ENCODE results near the gene SIDT1.
"Not testable (repeated sequence)": the region's sequence is repeated elsewhere in the genome, so short reads cannot be mapped to it uniquely, and the experiment has no call there.

Gene SIDT1

GRCh38 chr3:113600418-113601182, 68.2 kb downstream of the SIDT1 start:
- no peak for ATAC-seq

- ATAC-seq: no peak
Measured at GRCh38 chr3:113601240-113601639, 68.9 kb downstream of the SIDT1 start.

GRCh38 chr3:113602256-113602655, 69.9 kb downstream of the SIDT1 start:
- ATAC-seq: no peak

GRCh38 chr3:113602836-113603235, 70.5 kb downstream of the SIDT1 start:
- ATAC-seq: no peak

GRCh38 chr3:113606539-113607218, 74.3 kb downstream of the SIDT1 start:
- peak; percentile 87 to 91 for ATAC-seq

GRCh38 chr3:113607219-113607596, 74.9 kb downstream of the SIDT1 start:
- ATAC-seq: peak in 1 of 2 donors; percentile 23

- no peak for ATAC-seq
Measured at GRCh38 chr3:113614402-113614801, 82.0 kb downstream of the SIDT1 start.

- ATAC-seq: no peak
Measured at GRCh38 chr3:113615976-113616375, 83.6 kb downstream of the SIDT1 start.

- no peak for ATAC-seq
Measured at GRCh38 chr3:113617726-113618125, 85.4 kb downstream of the SIDT1 start.

GRCh38 chr3:113620091-113620490, 87.7 kb downstream of the SIDT1 start:
- no peak for ATAC-seq

GRCh38 chr3:113623324-113623723, 91.0 kb downstream of the SIDT1 start:
- ATAC-seq: no peak

DNA sequence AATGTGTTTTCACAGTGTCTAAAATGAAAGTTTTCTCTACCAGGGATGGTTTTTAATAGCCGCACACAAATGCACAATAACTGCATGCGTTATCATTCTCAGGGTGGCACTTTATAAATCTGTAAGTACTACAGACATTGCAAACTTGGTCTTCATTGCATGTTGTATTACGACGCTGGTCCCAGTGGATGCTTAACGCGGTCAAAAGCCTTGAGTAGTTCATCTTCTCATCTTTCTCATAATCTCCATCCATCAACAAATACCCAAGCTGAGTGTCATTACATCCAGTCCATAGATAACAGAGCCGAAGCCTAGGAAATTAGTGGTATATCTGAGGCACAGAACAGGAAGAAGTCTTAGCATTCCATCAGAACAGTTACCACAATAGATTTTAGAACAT, 91.5 kb downstream of the SIDT1 start:
- no peak for ATAC-seq

- ATAC-seq: no peak
Measured at GRCh38 chr3:113625834-113626233, 93.5 kb downstream of the SIDT1 start.

DNA sequence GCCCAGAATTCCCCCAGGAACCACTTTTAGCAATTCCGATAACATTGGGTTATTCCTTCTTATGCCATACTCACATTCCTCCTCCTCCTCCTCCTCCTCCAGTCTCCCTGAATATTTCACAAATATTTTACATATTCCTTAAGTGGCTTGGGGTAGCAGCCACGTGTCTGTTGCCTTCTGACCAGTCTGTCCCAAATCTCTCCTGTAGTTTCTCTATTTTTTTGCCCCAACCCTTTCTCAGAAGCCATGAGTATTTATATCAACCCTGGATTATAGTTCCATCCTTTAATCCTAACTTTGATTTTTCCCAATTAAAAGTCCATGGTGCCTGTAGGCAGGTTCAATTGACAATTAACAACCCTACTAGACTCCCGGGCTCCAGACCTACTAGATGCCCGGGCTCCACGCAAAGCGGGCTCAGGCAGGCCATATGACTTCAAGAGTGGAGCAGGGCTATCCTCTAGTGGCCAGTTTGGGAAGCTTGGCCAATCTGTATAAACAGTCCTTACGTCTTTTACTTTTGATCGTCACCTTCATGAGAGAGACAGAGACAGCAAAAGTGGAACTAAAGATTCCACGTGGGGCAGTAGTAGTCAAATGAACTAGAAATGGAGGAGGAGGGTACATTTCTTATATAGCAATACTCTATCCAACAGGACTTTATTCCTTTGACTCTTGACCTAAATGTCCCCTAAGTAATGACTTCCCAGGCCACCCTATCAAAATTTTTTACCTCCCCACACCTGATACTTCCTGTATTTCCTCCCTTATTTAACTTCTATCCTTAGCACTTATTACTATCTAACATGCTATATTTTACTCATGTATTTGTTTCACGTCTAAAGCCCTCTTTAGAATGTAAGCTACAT, 94.4 kb downstream of the SIDT1 start:
- peak; percentile 60 to 63 for ATAC-seq

DNA sequence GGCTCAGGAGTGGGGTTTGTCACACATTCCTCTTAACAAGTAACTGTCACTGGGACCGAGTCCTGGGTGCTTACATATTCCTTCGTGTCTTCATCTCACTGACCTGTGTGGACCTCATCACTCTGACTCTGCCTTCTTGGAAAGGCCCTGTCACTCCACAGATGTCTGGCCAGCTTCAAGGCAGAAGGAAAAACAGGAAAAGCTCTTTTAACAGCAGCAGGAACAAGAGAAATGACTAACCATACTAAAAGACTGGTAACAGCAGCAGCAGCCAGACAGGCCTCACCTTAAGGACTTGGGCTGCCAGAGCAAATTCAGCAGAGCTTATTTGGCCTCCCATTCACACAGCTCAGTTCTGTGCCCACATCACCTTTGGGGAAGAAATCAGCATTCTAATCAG, 96.0 kb downstream of the SIDT1 start:
- no peak for ATAC-seq

DNA sequence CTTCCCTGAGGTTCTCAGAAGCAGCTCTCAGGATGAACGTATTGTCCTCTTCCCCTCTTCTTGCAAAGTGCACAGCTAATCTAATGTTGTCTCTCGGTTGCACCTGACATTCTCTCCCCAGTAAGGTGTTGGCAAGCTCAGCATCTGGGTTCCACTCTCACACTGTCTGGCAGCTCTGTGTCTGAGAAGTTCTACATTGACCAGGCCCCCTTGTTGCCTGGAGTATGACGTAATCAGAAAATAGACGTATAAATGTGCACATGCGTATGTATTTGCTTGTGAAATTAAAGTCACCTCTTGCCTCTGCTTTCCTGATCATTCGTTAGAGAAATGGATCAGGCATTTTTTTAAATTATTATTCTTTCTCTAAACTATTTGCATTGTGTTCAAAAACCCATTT, 96.4 kb downstream of the SIDT1 start:
- no peak for ATAC-seq

DNA sequence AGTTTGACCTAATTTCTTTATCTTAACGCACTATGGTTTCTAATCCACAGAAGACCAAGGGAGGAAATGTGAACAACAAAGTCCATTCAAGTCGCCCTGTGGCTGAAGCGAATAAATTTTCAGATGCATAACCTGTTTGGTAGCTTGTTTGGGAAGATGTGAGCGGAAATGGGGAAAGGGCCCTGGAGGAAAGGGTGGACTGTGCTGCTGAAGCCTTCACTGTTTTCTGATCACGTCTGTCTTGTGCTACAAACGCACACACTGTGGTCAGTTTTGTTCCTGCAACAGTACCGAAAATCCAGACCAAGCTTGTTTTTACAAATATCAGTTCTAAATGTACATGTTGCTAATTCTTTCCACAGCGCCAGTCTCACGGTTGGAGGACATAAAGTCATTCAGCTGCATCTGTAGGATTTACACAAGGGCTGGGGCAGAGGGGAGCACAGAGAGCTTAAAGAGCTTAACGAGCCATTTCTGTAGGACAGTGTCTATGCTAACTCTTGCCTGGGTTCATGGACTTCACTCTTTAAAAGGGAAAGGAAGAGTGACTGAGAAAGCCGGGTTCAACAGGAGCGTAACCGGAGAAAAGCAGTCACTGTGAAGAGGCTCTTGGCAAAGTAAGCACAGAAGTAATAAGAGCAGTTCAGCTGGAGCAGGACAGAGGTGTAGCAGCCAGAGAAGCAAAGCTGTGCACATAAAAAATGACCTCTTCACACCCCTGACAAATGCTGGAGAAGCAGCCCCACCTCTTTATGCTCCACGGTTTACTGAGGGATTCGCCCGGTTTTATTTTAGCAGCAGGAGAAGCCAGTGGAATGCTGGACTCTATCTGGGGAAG, 97.4 kb downstream of the SIDT1 start:
- ATAC-seq: no peak

GRCh38 chr3:113630956-113631542, 98.7 kb downstream of the SIDT1 start:
- no peak for ATAC-seq

- no peak for ATAC-seq
Measured at GRCh38 chr3:113631573-113631972, 99.2 kb downstream of the SIDT1 start.

DNA sequence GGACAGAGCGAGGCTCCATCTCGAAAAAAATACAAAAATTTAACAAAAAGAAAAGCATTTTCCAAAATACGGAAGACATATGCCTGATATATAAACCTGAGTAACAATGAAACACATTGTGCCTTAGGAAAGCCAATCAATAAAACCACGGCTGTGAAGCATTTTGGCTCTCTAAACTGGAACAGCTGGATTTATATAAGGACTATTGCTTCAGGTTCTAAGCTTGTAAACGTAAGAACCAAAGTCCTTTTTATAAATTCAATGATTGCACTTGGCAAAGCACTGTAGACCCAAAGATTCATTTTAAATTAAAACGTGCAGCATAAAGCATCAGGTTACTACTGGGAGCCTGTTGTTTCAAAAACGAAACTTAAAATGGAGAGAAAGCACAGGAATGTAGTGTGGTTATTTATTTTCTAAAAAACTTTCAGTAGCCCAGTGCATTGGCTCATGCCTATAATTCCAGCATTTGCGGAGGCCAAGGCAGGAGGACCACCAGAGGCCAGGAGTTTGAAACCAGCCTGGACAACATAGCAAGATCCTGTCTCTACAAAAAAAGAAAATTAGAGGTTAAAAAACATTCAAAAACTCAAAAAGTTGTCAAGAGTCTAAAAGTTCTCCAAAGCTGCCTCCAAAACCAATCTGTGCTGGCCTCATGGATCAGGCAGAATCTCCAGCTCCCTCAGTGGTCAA, 102.6 kb downstream of the SIDT1 start:
- no peak for ATAC-seq

- not testable (repeated sequence) for ATAC-seq
Measured at GRCh38 chr3:113636034-113636433, 103.7 kb downstream of the SIDT1 start.

Measured in activated CD4-positive, CD25-positive, alpha-beta regulatory T cell treated with anti-CD3 and anti-CD28 coated beads, Interleukin-2, amount 50 U/mL, for 24 hours (primary cell).